Measurements from ENCODE around the gene VAV2.

DNA sequence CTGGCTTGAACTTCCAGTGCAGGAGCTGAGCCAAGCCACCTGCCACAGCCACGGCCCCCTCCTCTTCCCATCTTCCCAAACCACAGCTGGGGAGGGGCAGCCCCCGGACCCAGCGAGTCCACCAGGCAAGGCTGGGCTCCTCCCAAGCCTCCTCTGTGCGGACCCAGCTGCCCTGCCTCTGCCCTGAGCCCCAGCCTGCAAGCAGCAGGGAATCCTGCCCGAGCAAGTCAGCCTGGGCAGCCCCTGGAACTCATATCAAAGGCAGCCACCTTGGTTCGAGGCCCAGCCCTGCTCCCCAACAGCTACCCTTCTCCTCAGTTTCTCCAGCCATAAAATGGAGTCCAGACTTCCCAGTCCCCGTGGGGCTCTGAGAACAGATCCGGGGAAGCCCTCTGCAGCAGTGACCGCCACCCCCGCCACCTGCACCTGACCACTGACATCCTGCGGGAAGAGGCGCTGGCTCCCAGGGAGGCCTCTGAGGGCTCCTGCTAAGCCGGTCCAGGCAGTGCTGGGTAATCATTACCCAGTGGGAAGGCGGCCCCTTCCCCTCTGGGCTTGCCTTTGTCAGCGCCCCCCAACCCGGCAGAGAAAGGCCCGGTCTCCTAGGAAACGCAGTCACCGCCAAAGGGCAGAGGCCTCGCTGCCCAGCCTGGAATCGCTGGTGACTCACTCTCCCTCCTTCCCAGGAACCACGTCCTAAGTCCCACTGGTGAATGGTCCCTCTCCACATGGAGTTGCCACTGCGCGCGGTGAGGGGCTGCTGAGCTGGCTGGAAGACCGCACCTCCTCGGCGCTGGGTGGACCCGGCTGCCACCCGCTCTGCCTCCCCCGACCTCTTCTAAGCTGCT, 1.5 kb downstream of the VAV2 start:
- TF ChIP-seq POLR2A (IDR thresholded peaks at IDR 0.05): no peak
- TF ChIP-seq, protein P1, sequence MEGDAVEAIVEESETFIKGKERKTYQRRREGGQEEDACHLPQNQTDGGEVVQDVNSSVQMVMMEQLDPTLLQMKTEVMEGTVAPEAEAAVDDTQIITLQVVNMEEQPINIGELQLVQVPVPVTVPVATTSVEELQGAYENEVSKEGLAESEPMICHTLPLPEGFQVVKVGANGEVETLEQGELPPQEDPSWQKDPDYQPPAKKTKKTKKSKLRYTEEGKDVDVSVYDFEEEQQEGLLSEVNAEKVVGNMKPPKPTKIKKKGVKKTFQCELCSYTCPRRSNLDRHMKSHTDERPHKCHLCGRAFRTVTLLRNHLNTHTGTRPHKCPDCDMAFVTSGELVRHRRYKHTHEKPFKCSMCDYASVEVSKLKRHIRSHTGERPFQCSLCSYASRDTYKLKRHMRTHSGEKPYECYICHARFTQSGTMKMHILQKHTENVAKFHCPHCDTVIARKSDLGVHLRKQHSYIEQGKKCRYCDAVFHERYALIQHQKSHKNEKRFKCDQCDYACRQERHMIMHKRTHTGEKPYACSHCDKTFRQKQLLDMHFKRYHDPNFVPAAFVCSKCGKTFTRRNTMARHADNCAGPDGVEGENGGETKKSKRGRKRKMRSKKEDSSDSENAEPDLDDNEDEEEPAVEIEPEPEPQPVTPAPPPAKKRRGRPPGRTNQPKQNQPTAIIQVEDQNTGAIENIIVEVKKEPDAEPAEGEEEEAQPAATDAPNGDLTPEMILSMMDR (IDR thresholded peaks at IDR 0.05): no peak

Data from heart left ventricle (tissue), 13 donors.